Stimulated activated CD8-positive, alpha-beta memory T cell treated with anti-CD3 and anti-CD28 coated beads, Interleukin-7, amount 100 ng/mL, for 24 hours (primary cell): ENCODE data around the gene EPB41L4B.
"Not testable (repeated sequence)": the region's sequence is repeated elsewhere in the genome, so short reads cannot be mapped to it uniquely, and the experiment has no call there.

Source experiments
- DNase-seq: peaks from one replicate; pipeline ENCODE4 v3.0.0-alpha.2; 2020; ENCODE audit warnings: low read depth

Gene EPB41L4B

GRCh38 chr9:109320742-109321448, at the start of gene EPB41L4B:
Gene EPB41L4B, minus strand, starts transcription at chr9:109321059. Its CDS starts 613 bp downstream, at chr9:109320446.
- peak; percentile 80 for DNase-seq

DNA sequence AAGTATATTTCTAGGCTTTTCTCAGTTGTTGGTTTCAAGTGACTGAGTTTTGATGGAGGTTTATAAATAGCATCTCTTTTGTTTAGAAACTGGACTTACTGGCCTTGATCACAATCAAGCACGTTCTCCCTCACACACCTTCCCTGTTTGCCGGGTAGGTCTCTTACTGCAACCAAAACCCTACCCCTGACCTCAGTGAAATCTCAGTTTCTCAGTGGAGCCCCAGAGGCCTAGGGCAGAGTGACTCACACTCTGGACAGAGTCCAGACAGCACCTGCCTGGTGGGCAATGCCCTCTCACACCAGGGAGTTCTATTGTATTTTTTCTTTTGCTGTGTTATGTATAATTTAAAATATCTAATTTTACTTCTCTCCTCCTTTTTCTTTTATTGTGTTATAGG, 48.4 kb upstream of the EPB41L4B start:
- DNase-seq = no peak

- DNase-seq = no peak
Measured at GRCh38 chr9:109360771-109361170, 39.9 kb upstream of the EPB41L4B start.

DNA sequence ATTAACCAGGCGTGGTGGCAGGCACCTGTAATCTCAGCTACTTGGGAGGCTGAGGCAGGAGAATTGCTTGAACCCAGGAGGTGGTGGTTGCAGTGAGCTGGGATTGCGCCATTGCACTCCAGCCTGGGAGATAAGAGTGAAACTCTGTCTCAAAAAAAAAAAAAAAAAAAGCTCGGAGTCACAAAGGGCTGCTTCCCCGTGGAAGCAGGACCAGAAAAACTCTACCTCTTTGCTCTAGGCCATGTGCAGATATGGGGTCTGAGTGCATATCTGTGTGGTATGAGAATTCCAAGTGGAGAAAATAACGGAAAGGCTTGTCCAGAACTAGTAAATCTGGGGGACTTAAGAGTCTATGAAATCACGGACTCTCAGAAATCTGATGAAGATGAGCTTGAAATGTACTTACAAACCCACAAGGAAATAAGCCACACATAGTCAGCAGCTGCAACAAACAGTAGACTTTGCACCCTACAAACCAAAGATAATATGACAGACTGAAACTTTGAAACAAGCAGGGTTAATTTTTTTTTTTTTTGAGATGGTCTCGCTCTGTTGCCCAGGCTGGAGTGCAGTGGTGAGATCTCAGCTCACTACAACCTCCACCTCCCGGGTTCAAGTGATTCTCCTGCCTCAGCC, 38.2 kb upstream of the EPB41L4B start:
- DNase-seq = not testable (repeated sequence)

DNA sequence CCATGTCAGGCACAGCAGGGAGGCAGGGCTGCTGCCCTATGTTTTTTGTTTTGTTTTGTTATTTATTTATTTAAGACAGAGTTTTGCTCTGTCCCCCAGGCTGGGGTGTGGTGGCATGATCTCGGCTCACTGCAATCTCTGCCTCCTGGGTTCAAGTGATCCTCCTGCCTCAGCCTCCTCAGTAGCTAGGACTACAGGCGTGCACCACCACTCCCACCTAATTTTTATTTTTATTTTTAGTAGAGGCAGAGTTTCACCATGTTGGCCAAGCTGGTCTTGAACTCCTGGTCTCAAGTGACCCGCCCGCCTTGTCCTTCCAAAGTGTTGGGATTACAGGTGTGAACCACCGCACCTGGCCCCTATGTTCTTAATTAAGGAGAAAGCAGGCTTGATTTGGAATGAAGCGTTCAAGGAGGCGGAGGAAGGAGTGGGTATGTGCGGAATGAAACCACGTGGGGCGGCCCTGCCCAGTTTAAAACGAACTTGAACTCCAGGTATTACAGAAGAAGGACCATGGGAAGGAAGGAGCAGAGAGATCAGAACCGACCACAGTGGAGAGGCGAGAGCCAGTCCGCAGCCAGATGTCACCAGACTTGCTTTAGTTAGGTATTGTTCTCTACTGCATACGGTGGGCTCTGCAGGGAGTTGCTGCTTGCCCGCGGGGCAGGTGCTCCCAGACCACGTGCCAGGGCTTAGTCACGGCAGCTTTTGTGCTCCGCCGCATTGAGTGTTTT, 34.9 kb upstream of the EPB41L4B start:
- no peak for DNase-seq

- DNase-seq = no peak
Measured at GRCh38 chr9:109354190-109354589, 33.3 kb upstream of the EPB41L4B start.

GRCh38 chr9:109351032-109351431, 30.2 kb upstream of the EPB41L4B start:
- DNase-seq = no peak

- DNase-seq = no peak
Measured at GRCh38 chr9:109349421-109349846, 28.6 kb upstream of the EPB41L4B start.

- no peak for DNase-seq
Measured at GRCh38 chr9:109346904-109347303, 26.0 kb upstream of the EPB41L4B start.

GRCh38 chr9:109344866-109345265, 24.0 kb upstream of the EPB41L4B start:
- no peak for DNase-seq

- DNase-seq = no peak
Measured at GRCh38 chr9:109342878-109343277, 22.0 kb upstream of the EPB41L4B start.

GRCh38 chr9:109341561-109341960, 20.7 kb upstream of the EPB41L4B start:
- DNase-seq = no peak

DNA sequence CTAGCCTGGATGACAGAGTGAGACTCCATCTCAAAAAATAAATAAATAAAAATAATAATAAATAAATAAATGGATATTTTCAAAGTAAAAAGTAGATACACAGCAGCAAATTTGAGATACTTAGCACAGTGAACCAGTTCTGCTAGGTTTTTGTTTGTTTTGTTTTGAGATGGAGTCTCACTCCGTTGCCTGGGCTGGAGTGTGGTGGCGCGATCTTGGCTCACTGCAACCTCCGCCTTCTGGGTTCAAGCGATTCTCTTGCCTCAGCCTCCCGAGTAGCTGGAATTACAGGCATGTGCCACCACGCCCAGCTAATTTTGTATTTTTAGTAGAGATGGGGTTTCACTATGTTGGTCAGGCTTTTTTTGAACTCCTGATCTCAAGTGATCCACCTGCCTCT, 20.1 kb upstream of the EPB41L4B start:
- DNase-seq = not testable (repeated sequence)

DNA sequence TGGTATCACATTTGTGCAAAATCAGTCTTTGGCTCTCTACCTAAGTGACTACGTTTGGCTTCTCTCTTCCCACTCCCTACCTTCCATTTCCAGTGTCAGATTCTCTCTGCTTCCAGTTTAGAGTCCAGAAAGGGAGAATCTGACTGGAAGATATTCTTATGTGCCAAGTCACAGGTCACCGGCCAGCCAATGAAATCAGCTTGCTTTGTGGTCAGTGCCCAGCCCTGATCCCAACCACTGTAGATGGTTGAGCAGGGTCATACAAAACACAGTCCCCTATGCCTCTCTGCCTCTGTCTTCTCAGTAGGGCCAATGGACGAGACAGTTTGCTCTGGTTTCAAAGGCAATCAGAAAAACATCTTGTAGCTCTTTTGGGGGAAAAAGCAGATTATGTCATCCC, 15.6 kb upstream of the EPB41L4B start:
- no peak for DNase-seq

GRCh38 chr9:109335929-109336328, 15.1 kb upstream of the EPB41L4B start:
- no peak for DNase-seq

DNA sequence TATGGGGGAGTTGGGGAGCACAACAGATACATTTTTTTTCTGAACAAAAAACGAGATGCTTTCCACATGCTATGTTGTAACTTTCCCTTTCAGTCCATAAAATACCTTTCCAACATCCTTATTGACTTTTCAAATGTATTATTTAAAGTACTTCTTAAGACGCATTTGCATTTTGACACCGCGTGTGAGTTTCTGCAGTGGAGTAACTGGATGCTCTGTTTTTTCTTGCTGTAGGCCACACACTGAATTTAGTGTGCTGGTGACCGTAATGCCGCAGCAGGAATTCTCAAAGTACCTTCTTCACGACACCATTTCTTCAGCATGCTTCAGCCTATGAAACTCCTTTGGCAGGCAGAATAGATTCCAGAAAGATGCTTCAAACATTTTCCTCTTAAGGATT, 14.3 kb upstream of the EPB41L4B start:
- no peak for DNase-seq

DNA sequence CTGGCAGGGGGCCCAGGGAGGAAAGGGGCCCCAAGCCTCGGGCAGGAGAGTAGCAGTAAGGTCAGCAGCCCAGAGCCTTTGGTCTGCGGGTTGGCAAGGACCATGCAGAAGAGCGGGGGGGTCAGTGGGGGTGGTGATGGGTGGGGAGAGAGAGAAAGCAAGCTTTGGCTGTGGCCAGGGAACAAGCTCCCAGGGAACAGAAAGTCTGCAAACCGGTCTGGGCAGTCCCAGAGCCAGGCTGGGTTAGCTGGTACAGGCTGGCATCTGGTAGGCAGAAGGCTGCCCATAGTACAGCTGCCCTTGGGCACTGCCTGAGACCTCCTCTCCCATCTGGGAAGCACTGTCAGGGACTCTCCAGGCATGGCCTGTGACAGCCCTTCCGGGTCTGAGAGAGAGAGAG, 10.5 kb upstream of the EPB41L4B start:
- no peak for DNase-seq

GRCh38 chr9:109329638-109330258, 8.9 kb upstream of the EPB41L4B start:
- DNase-seq = no peak

DNA sequence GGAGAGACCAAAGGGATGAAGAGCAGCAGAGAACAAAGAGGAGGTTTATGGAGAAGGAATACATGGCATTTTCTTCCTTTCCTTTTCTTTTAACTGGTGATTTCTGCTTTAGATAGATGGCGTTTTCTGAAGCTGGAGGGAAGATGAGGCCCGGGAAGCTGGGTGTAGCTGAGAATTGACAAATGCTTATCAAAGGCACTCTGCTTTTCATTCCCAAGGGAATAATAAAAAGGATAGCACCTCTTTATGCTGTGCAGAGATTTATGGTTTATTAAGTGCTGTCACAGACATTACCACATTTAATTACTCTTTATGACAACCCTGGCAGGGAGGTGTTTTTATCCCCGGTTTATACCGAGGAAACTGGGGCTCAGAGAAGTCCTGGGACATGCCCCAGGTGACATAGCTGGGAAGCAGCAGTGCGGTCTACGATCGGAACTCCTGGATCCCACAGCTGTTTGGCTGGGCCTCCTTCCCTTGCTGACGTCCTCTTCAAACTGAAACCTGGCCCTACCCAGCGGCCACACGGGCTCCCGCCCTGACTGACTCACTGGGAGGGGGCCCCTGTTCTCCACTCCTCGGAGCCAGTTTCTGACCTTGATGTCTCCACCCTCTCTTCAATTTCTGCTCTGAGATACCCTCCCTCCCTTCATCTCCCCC, 8.2 kb upstream of the EPB41L4B start:
- DNase-seq = no peak

DNA sequence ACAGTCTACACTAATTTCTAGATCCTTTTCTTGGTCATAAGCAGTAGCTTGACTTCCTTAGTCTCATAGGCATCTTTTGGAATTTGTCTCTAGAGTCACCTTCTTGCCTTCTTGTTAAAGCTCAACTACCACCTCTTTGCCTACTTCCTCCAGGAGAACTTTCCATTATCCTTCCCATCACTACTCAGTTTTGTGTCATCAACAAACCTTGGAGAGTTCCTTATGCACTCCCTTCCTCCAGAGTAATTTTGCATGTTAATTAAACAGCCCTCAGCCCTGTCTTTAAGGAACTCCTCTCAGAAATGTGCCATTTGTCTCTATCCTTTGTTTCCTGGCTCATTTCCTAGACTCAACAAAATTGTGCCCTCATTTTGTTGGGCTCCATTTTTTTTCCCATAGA, 4.2 kb upstream of the EPB41L4B start:
- no peak for DNase-seq

DNA sequence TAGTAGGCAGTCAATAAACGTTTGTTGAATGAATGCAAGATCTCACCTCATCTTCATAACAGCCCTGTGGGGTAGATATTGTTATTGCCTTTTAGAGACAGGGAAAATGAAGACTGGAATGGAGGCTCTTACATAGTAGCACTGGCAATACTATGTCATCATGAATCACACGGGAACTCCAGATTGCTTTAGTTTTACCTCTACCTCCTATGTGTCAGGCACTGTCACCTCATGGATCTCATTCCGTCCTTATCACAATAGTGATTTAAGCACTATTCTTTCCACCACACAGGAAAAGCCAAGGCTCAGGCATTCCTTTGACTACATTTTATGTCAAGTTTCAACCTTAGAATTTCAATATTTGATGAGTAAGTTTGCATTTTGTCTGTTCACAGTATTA, 2.9 kb upstream of the EPB41L4B start:
- DNase-seq = no peak

- DNase-seq = no peak
Measured at GRCh38 chr9:109321727-109322126, 868 bp upstream of the EPB41L4B start.
